NCI-H2107 (cell line): ENCODE measurements around the gene LBH.

ENCODE experiments used
- DNase-seq: peaks from one replicate; lab custom pipeline; 2025; lab: John Stamatoyannopoulos, UW

Gene LBH

GRCh38 chr2:30217644-30218337 is 13.5 kb upstream of the LBH start:
- DNase-seq: peak; percentile 74

- DNase-seq: no peak
Observed at GRCh38 chr2:30218338-30218713, 13.0 kb upstream of the LBH start.

GRCh38 chr2:30218814-30219213 is 12.5 kb upstream of the LBH start:
- DNase-seq: no peak

GRCh38 chr2:30219886-30220875 is 11.2 kb upstream of the LBH start:
- DNase-seq: no peak

GRCh38 chr2:30221531-30221930 is 9.8 kb upstream of the LBH start:
- DNase-seq: no peak

- no peak for DNase-seq
Observed at GRCh38 chr2:30222031-30222430, 9.3 kb upstream of the LBH start.

GRCh38 chr2:30222636-30223360 is 8.5 kb upstream of the LBH start:
- no peak for DNase-seq

GRCh38 chr2:30223413-30223874 is 7.9 kb upstream of the LBH start:
- DNase-seq: no peak

GRCh38 chr2:30224151-30224550 is 7.2 kb upstream of the LBH start:
- no peak for DNase-seq

- DNase-seq: peak; percentile 36
Observed at GRCh38 chr2:30225131-30225762, 6.1 kb upstream of the LBH start.

- DNase-seq: no peak
Observed at GRCh38 chr2:30226144-30227032, 4.9 kb upstream of the LBH start.

- no peak for DNase-seq
Observed at GRCh38 chr2:30229596-30229995, 1.7 kb upstream of the LBH start.

GRCh38 chr2:30230497-30231211 is 680 bp upstream of the LBH start:
- no peak for DNase-seq

GRCh38 chr2:30231996-30232800 is 864 bp downstream of the LBH start:
- DNase-seq: no peak

- DNase-seq: no peak
Observed at GRCh38 chr2:30232801-30233130, 1.4 kb downstream of the LBH start.

GRCh38 chr2:30233271-30234009 is 2.1 kb downstream of the LBH start:
- no peak for DNase-seq

- no peak for DNase-seq
Observed at GRCh38 chr2:30234180-30234971, 3.0 kb downstream of the LBH start.
